HCT116 (cell line): Measurements from ENCODE around the gene CCDC40.

ENCODE experiments used
- CBX3 ChIP-seq: IDR thresholded peaks from 2 replicates; pipeline ENCODE4 v1.6.1; 2012; ENCODE audit warnings: low read depth
- CEBPB ChIP-seq: IDR thresholded peaks from 2 replicates; pipeline ENCODE4 v1.6.1; 2012; ENCODE audit warnings: low read depth
- CTCF ChIP-seq, 3 experiments: fragments of 200-600 bp in 1 of 3; sonication (generic) in 1 of 3; IDR thresholded peaks in 2 of 3; conservative IDR thresholded peaks in 1 of 3; 2 replicates each; pipeline ENCODE4 v1.5.1; 2012 to 2017; ENCODE audit warnings: low read depth in 2 of 3, low read length in 2 of 3, antibody characterized with exemption in 1 of 3, borderline replicate concordance in 1 of 3, control low read depth in 1 of 3, mild to moderate bottlenecking in 1 of 3, mixed read lengths in 1 of 3, mixed run types in 1 of 3, moderate library complexity in 1 of 3; ENCODE audit not compliant: insufficient read depth in 1 of 3
- EZH2 ChIP-seq: fragments of 200-600 bp; sonication (generic); IDR thresholded peaks from 2 replicates; pipeline ENCODE4 v1.6.1; 2017; ENCODE audit warnings: antibody characterized with exemption, mixed run types
- MAX ChIP-seq: IDR thresholded peaks from 2 replicates; pipeline ENCODE4 v1.6.1; 2012
- POLR2A ChIP-seq: IDR thresholded peaks from 2 replicates; pipeline ENCODE4 v1.7.0; 2011; ENCODE audit warnings: borderline replicate concordance; ENCODE audit not compliant: insufficient read depth, insufficient read length; ENCODE audit errors: extremely low read depth
- POLR2AphosphoS5 ChIP-seq: IDR thresholded peaks from 2 replicates; pipeline ENCODE4 v1.6.1; 2011; ENCODE audit warnings: mild to moderate bottlenecking, low read depth, low read length, moderate library complexity
- RAD21 ChIP-seq: IDR thresholded peaks from 2 replicates; pipeline ENCODE4 v1.6.1; 2012; ENCODE audit warnings: low read depth, mild to moderate bottlenecking
- REST ChIP-seq: IDR thresholded peaks from 2 replicates; pipeline ENCODE4 v1.6.1; 2012; ENCODE audit warnings: low read depth
- SIN3A ChIP-seq: IDR thresholded peaks from 2 replicates; pipeline ENCODE4 v1.6.1; 2012; ENCODE audit warnings: low read depth
- SP1 ChIP-seq: IDR thresholded peaks from 2 replicates; pipeline ENCODE4 v1.6.1; 2012; ENCODE audit warnings: low read depth
- ZBTB33 ChIP-seq: IDR thresholded peaks from 2 replicates; pipeline ENCODE4 v1.6.1; 2011; ENCODE audit warnings: mild to moderate bottlenecking, low read length, moderate library complexity; ENCODE audit not compliant: insufficient replicate concordance; ENCODE audit errors: extremely low read depth

- TF ChIP-seq CTCF (IDR thresholded peaks at IDR 0.05 in 2 of 3, conservative IDR thresholded peaks at IDR 0.05 in 1 of 3; ENCODE audit: borderline replicate concordance in 1 of 3, insufficient read depth in 1 of 3, low read depth in 2 of 3, low read length in 2 of 3) (no peak), EZH2 (no peak), MAX (no peak), SIN3A (no peak), CBX3 (no peak), POLR2AphosphoS5 (no peak), SP1 (no peak), RAD21 (no peak), REST (no peak), CEBPB (no peak), ZBTB33 (no peak), POLR2A (no peak)
Observed at GRCh38 chr17:80105762-80106161, 69.3 kb downstream of the CCDC40 start.
